ENCODE results near the gene RAD51D. TPM values are rescaled to one million over a fixed set of nuclear protein-coding genes. Genes with fewer than 3 reads are reported as not detected.

The RAD51D gene
- total RNA-seq, 2 donors from 2014 or later = 30.4 TPM

Other genes with a start within 250 kb of the RAD51D start
- 1 to 10 TPM in 1 of 2 donors, under 1 TPM in 1; 0.48 to 1.5 TPM for gene CCT6B, start 158.4 kb downstream of the RAD51D start, total RNA-seq
- 10 to 100 TPM; 22.7 to 24.8 TPM for gene ZNF830, start 158.3 kb downstream of the RAD51D start, total RNA-seq
- gene LIG3, start 139.3 kb downstream of the RAD51D start, total RNA-seq = 100 to 1,000 TPM in 1 of 2 donors, 10 to 100 TPM in 1; 42.6 to 116 TPM
- 10 to 100 TPM in 1 of 2 donors, 1 to 10 TPM in 1; 7.3 to 30.9 TPM for gene RFFL, start 56.2 kb downstream of the RAD51D start, total RNA-seq
- gene FNDC8, start 1.8 kb upstream of the RAD51D start, total RNA-seq = not detected
- gene NLE1, start 22.4 kb upstream of the RAD51D start, total RNA-seq = 10 to 100 TPM; 17.7 to 35.6 TPM
- gene UNC45B, start 28.0 kb upstream of the RAD51D start, total RNA-seq = under 1 TPM in 1 of 2 donors, not detected in 1; 0.07 TPM
- not detected for gene SLC35G3, start 74.5 kb upstream of the RAD51D start, total RNA-seq
- gene SLFN5, start 123.2 kb upstream of the RAD51D start, total RNA-seq = 10 to 100 TPM; 24.3 to 68.2 TPM